OCI-LY7 (cell line): ENCODE measurements around the gene SEC24D. TPM values are rescaled to one million over a fixed set of nuclear protein-coding genes. Genes with fewer than 3 reads are reported as not detected.

Experiments used
- BruUV-seq: library from RNA; stranded (reverse); fragments of 400-500 nt; replicated peaks from 2 replicates; lab custom pipeline; 2021; lab: Mats Ljungman, UMichigan
- CTCF ChIA-PET: fragments of 300-600 bp; sonication (Branson Sonifier 250); formaldehyde crosslinking; loops from one replicate; lab custom pipeline; 2022; ENCODE audit warnings: antibody characterized with exemption; ENCODE audit not compliant: unreplicated experiment; lab: Charles Lee
- POLR2A ChIA-PET: fragments of 300-600 bp; sonication (Branson Sonifier 250); formaldehyde crosslinking; loops from one replicate; lab custom pipeline; 2022; ENCODE audit warnings: antibody characterized with exemption; lab: Charles Lee
- DNase-seq: peaks from one replicate; pipeline ENCODE4 v3.0.0-alpha.2; 2015; ENCODE audit warnings: low spot score
- H2AFZ ChIP-seq: fragments of 200-600 bp; sonication (generic), shearing (Covaris generic); 2 replicates; pipeline ENCODE4 v1.6.1; 2014; ENCODE audit warnings: mild to moderate bottlenecking, antibody characterized with exemption, low read length, moderate library complexity
- H3K27ac ChIP-seq: fragments of 200-600 bp; sonication (generic); 2 replicates; pipeline ENCODE4 v1.5.1; 2014; ENCODE audit warnings: mixed run types, low read depth, mild to moderate bottlenecking, moderate library complexity, low read length, inconsistent platforms; ENCODE audit not compliant: poor library complexity, severe bottlenecking
- H3K36me3 ChIP-seq: fragments of 200-600 bp; sonication (generic); 2 replicates; pipeline ENCODE4 v1.6.1; 2014; ENCODE audit warnings: mild to moderate bottlenecking, antibody characterized with exemption, low read length, moderate library complexity, mixed read lengths; ENCODE audit not compliant: insufficient read depth
- H3K4me1 ChIP-seq: fragments of 200-600 bp; sonication (generic); 2 replicates; pipeline ENCODE4 v1.5.1; 2014; ENCODE audit warnings: mild to moderate bottlenecking, low read length; ENCODE audit not compliant: insufficient read depth, poor library complexity, severe bottlenecking
- H3K4me2 ChIP-seq: fragments of 200-600 bp; sonication (generic); 2 replicates; pipeline ENCODE4 v1.6.1; 2014; ENCODE audit warnings: mild to moderate bottlenecking, low read length
- H3K4me3 ChIP-seq: fragments of 200-600 bp; sonication (generic); 2 replicates; pipeline ENCODE4 v1.5.1; 2014; ENCODE audit warnings: mild to moderate bottlenecking, low read depth, low read length; ENCODE audit not compliant: poor library complexity, severe bottlenecking
- H3K79me2 ChIP-seq: fragments of 200-600 bp; sonication (generic); 2 replicates; pipeline ENCODE4 v1.6.1; 2016; ENCODE audit warnings: low read depth, mild to moderate bottlenecking, low read length, moderate library complexity, mixed read lengths; ENCODE audit not compliant: insufficient read depth
- H3K9me2 ChIP-seq: fragments of 200-600 bp; sonication (generic); 2 replicates; pipeline ENCODE4 v1.6.1; 2016; ENCODE audit warnings: mild to moderate bottlenecking, low read length, mixed read lengths; ENCODE audit not compliant: insufficient read depth
- H3K9me3 ChIP-seq: fragments of 200-600 bp; sonication (generic); 2 replicates; pipeline ENCODE4 v1.6.1; 2014; ENCODE audit warnings: mild to moderate bottlenecking, mixed run types, low read length, mixed read lengths
- H4K20me1 ChIP-seq: fragments of 200-600 bp; sonication (generic); 2 replicates; pipeline ENCODE4 v1.6.1; 2014; ENCODE audit warnings: mild to moderate bottlenecking, antibody characterized with exemption, low read length, moderate library complexity, mixed read lengths; ENCODE audit not compliant: insufficient read depth
- CTCF ChIP-seq: fragments of 200-600 bp; sonication (generic); conservative IDR thresholded peaks from 2 replicates; pipeline ENCODE4 v1.5.1; 2014; ENCODE audit warnings: mild to moderate bottlenecking, antibody characterized with exemption, low read length, moderate library complexity, mixed read lengths
- EZH2phosphoT487 ChIP-seq: fragments of 200-600 bp; sonication (generic); IDR thresholded peaks from 2 replicates; pipeline ENCODE4 v1.6.1; 2018; ENCODE audit warnings: low read depth, borderline replicate concordance, mild to moderate bottlenecking, mixed run types, antibody characterized with exemption, low read length, moderate library complexity, mixed read lengths
- intact Hi-C: fragments of 100-400 bp; cut with micrococcal nuclease; formaldehyde crosslinking; loops from one replicate; pipeline ENCODE4 v1.10.0; 2022; ENCODE audit not compliant: unreplicated experiment
- total RNA-seq, 2 experiments: library from RNA; depleted of rRNA in 1 of 2; stranded (reverse); fragments of >200 nt in 1 of 2; shearing (Covaris generic) in 1 of 2; gene quantifications; 2 replicates each; pipeline ENCODE4 v1.2.3, GENCODE V29; 2014 to 2022

Gene SEC24D
- total RNA-seq, 2 experiments from 2014 or later, result 15.1 to 56.1 TPM

- no peak overlapping the region for H2AFZ ChIP-seq
- H3K4me2 ChIP-seq, result no peak overlapping the region
- no peaks in the 10 kb centered on the region for H3K79me2 ChIP-seq
- ChIA-PET CTCF (no interaction called here), POLR2A (interaction anchor here (0.7 to 1.2 kb wide), 2 partner anchors 29 to 60 kb away, joined by 3 to 4 read pairs; partner anchors contain the start of gene SEC24D)
- H3K4me3 ChIP-seq, result no peak overlapping the region
- no peaks in the 10 kb centered on the region for H3K4me1 ChIP-seq
- H3K9me3 ChIP-seq, result no peaks in the 10 kb centered on the region
- intact Hi-C loops, result loop anchor here (10.0 kb wide), 1 partner anchor 198 kb away; no protein-coding TSS in a partner anchor
- H3K36me3 ChIP-seq, result no peaks in the 10 kb centered on the region
- DNase-seq, result no peak
- no peaks in the 10 kb centered on the region for H3K9me2 ChIP-seq
- H4K20me1 ChIP-seq, result no peaks in the 10 kb centered on the region
- BruUV-seq, result no TSS peak
- H3K27ac ChIP-seq, result no peak overlapping the region
- TF ChIP-seq EZH2phosphoT487, result no peak
- no peak for TF ChIP-seq CTCF
These were observed 59.6 kb downstream of the SEC24D start for GRCh38 chr4:118776157-118776954.

- DNase-seq, result no peak
- Histone ChIP-seq H3K27ac (no peak overlapping the region), H3K36me3 (no peaks in the 10 kb centered on the region), H3K4me3 (no peak overlapping the region), H3K4me1 (peaks cover 4% of the 10 kb centered on the region), H3K4me2 (no peak overlapping the region), H3K79me2 (no peaks in the 10 kb centered on the region), H4K20me1 (no peaks in the 10 kb centered on the region), H3K9me2 (no peaks in the 10 kb centered on the region), H3K9me3 (no peaks in the 10 kb centered on the region), H2AFZ (no peak overlapping the region)
- no peak for TF ChIP-seq CTCF
- TF ChIP-seq EZH2phosphoT487, result no peak
- CTCF ChIA-PET, result no interaction called here
- intact Hi-C loops, result loop anchor here (10.0 kb wide), 1 partner anchor 199 kb away; no protein-coding TSS in a partner anchor
- POLR2A ChIA-PET, result interaction anchor here (0.7 to 1.2 kb wide), 4 partner anchors 29 to 117 kb away, joined by 3 to 4 read pairs (median 3); partner anchors contain the start of gene SEC24D
- no TSS peak for BruUV-seq
These were observed 60.5 kb downstream of the SEC24D start for GRCh38 chr4:118775405-118775804.

- TF ChIP-seq EZH2phosphoT487, result no peak
- no peak for TF ChIP-seq CTCF
- no peaks in the 10 kb centered on the region for H3K36me3 ChIP-seq
- no peak for DNase-seq
- intact Hi-C loops, result loop anchor here (10.0 kb wide), 1 partner anchor 200 kb away; no protein-coding TSS in a partner anchor
- H2AFZ ChIP-seq, result no peak overlapping the region
- H4K20me1 ChIP-seq, result no peaks in the 10 kb centered on the region
- no peaks in the 10 kb centered on the region for H3K79me2 ChIP-seq
- H3K9me2 ChIP-seq, result no peaks in the 10 kb centered on the region
- H3K4me1 ChIP-seq, result peaks cover 8% of the 10 kb centered on the region
- BruUV-seq, result no TSS peak
- CTCF ChIA-PET, result no interaction called here
- no peaks in the 10 kb centered on the region for H3K9me3 ChIP-seq
- no peak overlapping the region for H3K4me2 ChIP-seq
- H3K4me3 ChIP-seq, result no peak overlapping the region
- H3K27ac ChIP-seq, result no peak overlapping the region
- POLR2A ChIA-PET, result interaction anchor here (0.6 to 1.2 kb wide), 5 partner anchors 10 to 117 kb away, joined by 3 to 4 read pairs (median 3); partner anchors contain the start of gene METTL14
These were observed 60.9 kb downstream of the SEC24D start for GRCh38 chr4:118774989-118775388.
